Esophagus muscularis mucosa (tissue), 4 donors: Measurements from ENCODE around the gene SLC23A3. TPM values are rescaled to one million over a fixed set of nuclear protein-coding genes. Genes with fewer than 3 reads are reported as not detected.
A peak's percentile ranks its signal among the peaks of the same experiment; 100 is the strongest.

Source experiments
- DNase-seq: peaks from one replicate; pipeline ENCODE4 v3.0.0-alpha.2; 2017; ENCODE audit errors: extremely low spot score
- H3K27ac ChIP-seq, 4 donors: fragments of 200-600 bp; sonication (generic); replicated peaks in 1 of 4; 1 replicate in 3 of 4; 2 replicates in 1 of 4; pipeline ENCODE4 v1.5.1; 2016 to 2019; ENCODE audit warnings: mild to moderate bottlenecking in 1 of 4
- H3K27me3 ChIP-seq, 4 donors: fragments of 200-600 bp; sonication (generic); one replicate each; pipeline versions ENCODE4 v1.5.1 to v1.6.0; 2016 to 2019
- H3K36me3 ChIP-seq, 4 donors: fragments of 200-600 bp; sonication (generic); one replicate each; pipeline ENCODE4 v1.5.1; 2016 to 2019
- H3K4me1 ChIP-seq, 4 donors: fragments of 200-600 bp; sonication (generic); one replicate each; pipeline ENCODE4 v1.5.1; 2016 to 2019
- H3K4me3 ChIP-seq, 4 donors: fragments of 200-600 bp; sonication (generic); 1 replicate in 2 of 4; 2 replicates in 2 of 4; pipeline ENCODE4 v1.5.1; 2016 to 2019; ENCODE audit warnings: mild to moderate bottlenecking in 4 of 4, moderate library complexity in 1 of 4
- H3K9me3 ChIP-seq, 4 donors: fragments of 200-600 bp; sonication (generic); 1 replicate in 3 of 4; 2 replicates in 1 of 4; pipeline ENCODE4 v1.5.1; 2016 to 2019
- EP300 ChIP-seq: sonication (generic); formaldehyde crosslinking; IDR thresholded peaks from one replicate; pipeline ENCODE4 v1.6.1; 2017; ENCODE audit warnings: antibody characterized with exemption
- POLR2A ChIP-seq: fragments of 450-650 bp; IDR thresholded peaks from one replicate; pipeline ENCODE4 v1.6.1; 2017; ENCODE audit warnings: antibody characterized with exemption, moderate library complexity, mild to moderate bottlenecking, low read depth
- POLR2AphosphoS5 ChIP-seq, 2 donors: sonication (generic); formaldehyde crosslinking; IDR thresholded peaks; one replicate each; pipeline ENCODE4 v1.6.1; 2017; ENCODE audit warnings: antibody characterized with exemption in 2 of 2
- WGBS: methylation state at CpG from one replicate; pipeline ENCODE4 v1.1.5; 2018; 5-methylcytosine and 5-hydroxymethylcytosine counted together
- intact Hi-C: fragments of 100-400 bp; cut with DNase I; formaldehyde crosslinking; loops from one replicate; pipeline ENCODE4 v1.15.1; 2023
- total RNA-seq, 4 donors: library from RNA; depleted of rRNA; stranded (reverse); fragments of >200 nt; gene quantifications; one replicate each; pipeline versions ENCODE4 v1.1.0 to v1.2.1, GENCODE V29; 2016
- TF ChIP-seq, protein P1 (sequence below), 3 experiments: fragments of 200-600 bp in 2 of 3; fragments of 450-650 bp in 1 of 3; sonication (generic) in 2 of 3; IDR thresholded peaks; one replicate each; pipeline ENCODE4 v1.5.1; 2017 to 2019; ENCODE audit warnings: antibody characterized with exemption in 3 of 3, mild to moderate bottlenecking in 2 of 3, moderate library complexity in 1 of 3

SLC23A3 gene
- total RNA-seq, 4 donors from 2014 or later: 0.23 to 0.58 (median 0.37) TPM

- Histone ChIP-seq H3K4me1 (peaks cover 9 to 15% (median 14%) of the 10 kb centered on the region in 4 donors), H3K27me3 (no peaks in the 10 kb centered on the region), H3K27ac (no peak overlapping the region), H3K4me3 (no peak overlapping the region), H3K36me3 (peaks cover 0 to under 1% (median 0%) of the 10 kb centered on the region in 4 donors), H3K9me3 (no peaks in the 10 kb centered on the region)
- DNase-seq: no peak
- TF ChIP-seq EP300: no peak
- TF ChIP-seq, protein P1, sequence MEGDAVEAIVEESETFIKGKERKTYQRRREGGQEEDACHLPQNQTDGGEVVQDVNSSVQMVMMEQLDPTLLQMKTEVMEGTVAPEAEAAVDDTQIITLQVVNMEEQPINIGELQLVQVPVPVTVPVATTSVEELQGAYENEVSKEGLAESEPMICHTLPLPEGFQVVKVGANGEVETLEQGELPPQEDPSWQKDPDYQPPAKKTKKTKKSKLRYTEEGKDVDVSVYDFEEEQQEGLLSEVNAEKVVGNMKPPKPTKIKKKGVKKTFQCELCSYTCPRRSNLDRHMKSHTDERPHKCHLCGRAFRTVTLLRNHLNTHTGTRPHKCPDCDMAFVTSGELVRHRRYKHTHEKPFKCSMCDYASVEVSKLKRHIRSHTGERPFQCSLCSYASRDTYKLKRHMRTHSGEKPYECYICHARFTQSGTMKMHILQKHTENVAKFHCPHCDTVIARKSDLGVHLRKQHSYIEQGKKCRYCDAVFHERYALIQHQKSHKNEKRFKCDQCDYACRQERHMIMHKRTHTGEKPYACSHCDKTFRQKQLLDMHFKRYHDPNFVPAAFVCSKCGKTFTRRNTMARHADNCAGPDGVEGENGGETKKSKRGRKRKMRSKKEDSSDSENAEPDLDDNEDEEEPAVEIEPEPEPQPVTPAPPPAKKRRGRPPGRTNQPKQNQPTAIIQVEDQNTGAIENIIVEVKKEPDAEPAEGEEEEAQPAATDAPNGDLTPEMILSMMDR (IDR thresholded peaks at IDR 0.05): no peak
- intact Hi-C loops: loop anchor here (5.0 kb wide), 1 partner anchor 44 kb away; the partner anchor contains the start of gene ZFAND2B
- WGBS: 95% methylated on average over 6 of the region's 6 CpGs
Measured at GRCh38 chr2:219163156-219163555, 6.7 kb downstream of the SLC23A3 start.

- Histone ChIP-seq H3K4me3 (peak overlapping the region; percentile 74 to 92 (median 82)), H3K9me3 (no peaks in the 10 kb centered on the region), H3K4me1 (peaks cover 9 to 15% (median 14%) of the 10 kb centered on the region in 4 donors), H3K27me3 (no peaks in the 10 kb centered on the region), H3K36me3 (peaks cover 8 to 21% (median 16%) of the 10 kb centered on the region in 4 donors), H3K27ac (peak overlapping the region; percentile 93 to 97 (median 94))
- TF ChIP-seq, protein P1 (IDR thresholded peaks at IDR 0.05): no peak
- TF ChIP-seq POLR2AphosphoS5 (IDR thresholded peaks at IDR 0.05): no peak
- no peak for TF ChIP-seq EP300
- TF ChIP-seq POLR2A: no peak
- DNase-seq: no peak
- intact Hi-C loops: loop anchor here (5.0 kb wide), 1 partner anchor 46 kb away; the partner anchor contains the start of gene ZFAND2B
- 78% methylated on average over 4 of the region's 4 CpGs for WGBS
Measured at GRCh38 chr2:219161097-219161496, 8.7 kb downstream of the SLC23A3 start.

GRCh38 chr2:219160186-219161017, 9.4 kb downstream of the SLC23A3 start, which contains the start of gene NHEJ1:
Gene NHEJ1, minus strand, starts transcription at chr2:219160815. Its CDS starts 2,453 bp downstream, at chr2:219158362.
- Histone ChIP-seq H3K4me1 (peaks cover 9 to 15% (median 14%) of the 10 kb centered on the region in 4 donors), H3K27me3 (no peaks in the 10 kb centered on the region), H3K27ac (peak within 1 kb of the TSS; percentile 93 to 97 (median 94)), H3K36me3 (peaks cover 12 to 27% (median 20%) of the 10 kb centered on the region in 4 donors), H3K4me3 (peak within 1 kb of the TSS; percentile 74 to 92 (median 82)), H3K9me3 (no peaks in the 10 kb centered on the region)
- TF ChIP-seq POLR2A (peak; percentile 4), EP300 (no peak), POLR2AphosphoS5 (IDR thresholded peaks at IDR 0.05) (peak; percentile 60 to 88)
- TF ChIP-seq, protein P1 (IDR thresholded peaks at IDR 0.05): peak in 2 of 3 experiments; percentile 99
- DNase-seq: peak; percentile 99
- intact Hi-C loops: loop anchor here (1.0 to 5.0 kb wide), 2 partner anchors 47 to 136 kb away; partner anchors contain the start of gene ZFAND2B
- under 1% methylated on average over 28 of the region's 70 CpGs for WGBS

DNA sequence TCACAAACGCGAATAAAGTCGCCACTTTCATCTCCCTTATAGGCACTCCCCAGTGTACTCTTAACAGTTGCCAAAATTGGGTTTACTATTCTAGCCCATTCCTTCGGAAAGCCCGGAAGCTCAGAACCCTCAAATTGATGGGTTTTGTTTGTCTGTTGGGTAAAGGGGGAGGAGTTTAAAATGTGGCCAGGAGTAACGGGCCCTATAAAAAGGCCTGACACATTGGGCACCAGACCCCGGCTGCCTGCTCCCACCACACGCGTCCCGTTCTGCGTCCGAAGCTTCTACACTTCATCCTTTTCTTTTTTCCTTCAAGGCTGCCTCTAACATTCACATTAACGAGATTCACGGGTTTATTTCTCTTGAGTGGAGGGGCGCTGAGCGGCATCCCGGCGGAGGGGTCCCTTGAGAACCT, 10.1 kb downstream of the SLC23A3 start:
- Histone ChIP-seq H3K36me3 (peaks cover 12 to 27% (median 20%) of the 10 kb centered on the region in 4 donors), H3K27ac (peak overlapping the region; percentile 93 to 97 (median 94)), H3K27me3 (no peaks in the 10 kb centered on the region), H3K4me3 (peak overlapping the region; percentile 74 to 92 (median 82)), H3K9me3 (no peaks in the 10 kb centered on the region), H3K4me1 (peaks cover 9 to 15% (median 14%) of the 10 kb centered on the region in 4 donors)
- no peak for DNase-seq
- intact Hi-C loops: loop anchor here (1.0 to 10.0 kb wide), 3 partner anchors 48 to 165 kb away; partner anchors contain the start of genes CRYBA2 and ZFAND2B
- 6% methylated on average over 17 of the region's 18 CpGs for WGBS
- TF ChIP-seq, protein P1 (IDR thresholded peaks at IDR 0.05): no peak
- no peak for TF ChIP-seq POLR2A
- no peak for TF ChIP-seq POLR2AphosphoS5 (IDR thresholded peaks at IDR 0.05)
- no peak for TF ChIP-seq EP300
